ENCODE data around the gene LYZL4.

- TF ChIP-seq CTCF (IDR thresholded peaks at IDR 0.05) (no peak), POLR2A (IDR thresholded peaks at IDR 0.05) (no peak)
These were observed 28.8 kb downstream of the LYZL4 start for GRCh38 chr3:42381551-42382082.

All from thyroid gland (tissue), 4 donors.